Type B pancreatic cell (in vitro differentiated cells): Measurements from ENCODE around the gene SAMD11. TPM values are rescaled to one million over a fixed set of nuclear protein-coding genes. Genes with fewer than 3 reads are reported as not detected.
A peak's percentile ranks its signal among the peaks of the same experiment; 100 is the strongest.

Source experiments
- DNase-seq: peaks from one replicate; pipeline ENCODE4 v3.0.0; 2021; ENCODE audit warnings: mixed read lengths; ENCODE audit not compliant: unreplicated experiment; ENCODE audit errors: extremely low spot score
- H3K27ac Mint-ChIP-seq: 2 replicates; pipeline ENCODE4 v1.8.0; 2021; ENCODE audit warnings: mild to moderate bottlenecking, mixed read lengths
- H3K27me3 Mint-ChIP-seq: 2 replicates; pipeline ENCODE4 v1.8.0; 2021; ENCODE audit warnings: mixed read lengths
- H3K36me3 Mint-ChIP-seq: 2 replicates; pipeline ENCODE4 v1.8.0; 2021; ENCODE audit warnings: mixed read lengths
- H3K4me1 Mint-ChIP-seq: one replicate; pipeline ENCODE4 v1.8.0; 2021; ENCODE audit warnings: mixed read lengths; ENCODE audit not compliant: unreplicated experiment
- H3K4me3 Mint-ChIP-seq: 2 replicates; pipeline ENCODE4 v1.8.0; 2021; ENCODE audit warnings: mild to moderate bottlenecking, mixed read lengths
- H3K9me3 Mint-ChIP-seq: 2 replicates; pipeline ENCODE4 v1.8.0; 2021; ENCODE audit warnings: mixed read lengths
- CTCF ChIP-seq: fragments of 200-600 bp; sonication (generic); conservative IDR thresholded peaks from 2 replicates; pipeline ENCODE4 v1.5.0; 2021; ENCODE audit warnings: antibody characterized with exemption, mild to moderate bottlenecking
- total RNA-seq: library from RNA; stranded (reverse); gene quantifications from 2 replicates; pipeline ENCODE4 v1.2.1, GENCODE V29; 2021; ENCODE audit warnings: low replicate concordance

The SAMD11 gene
- total RNA-seq, 1 donor from 2014 or later = 50.5 TPM

- peak; percentile 55 for DNase-seq
- TF ChIP-seq CTCF = no peak
- Mint-ChIP-seq H3K4me3 (no peak overlapping the region), H3K4me1 (no peaks in the 10 kb centered on the region), H3K9me3 (no peaks in the 10 kb centered on the region), H3K27ac (no peak overlapping the region), H3K36me3 (no peaks in the 10 kb centered on the region), H3K27me3 (peaks cover 53% of the 10 kb centered on the region)
Observed at GRCh38 chr1:899636-900317, 23.9 kb upstream of the SAMD11 start.

DNA sequence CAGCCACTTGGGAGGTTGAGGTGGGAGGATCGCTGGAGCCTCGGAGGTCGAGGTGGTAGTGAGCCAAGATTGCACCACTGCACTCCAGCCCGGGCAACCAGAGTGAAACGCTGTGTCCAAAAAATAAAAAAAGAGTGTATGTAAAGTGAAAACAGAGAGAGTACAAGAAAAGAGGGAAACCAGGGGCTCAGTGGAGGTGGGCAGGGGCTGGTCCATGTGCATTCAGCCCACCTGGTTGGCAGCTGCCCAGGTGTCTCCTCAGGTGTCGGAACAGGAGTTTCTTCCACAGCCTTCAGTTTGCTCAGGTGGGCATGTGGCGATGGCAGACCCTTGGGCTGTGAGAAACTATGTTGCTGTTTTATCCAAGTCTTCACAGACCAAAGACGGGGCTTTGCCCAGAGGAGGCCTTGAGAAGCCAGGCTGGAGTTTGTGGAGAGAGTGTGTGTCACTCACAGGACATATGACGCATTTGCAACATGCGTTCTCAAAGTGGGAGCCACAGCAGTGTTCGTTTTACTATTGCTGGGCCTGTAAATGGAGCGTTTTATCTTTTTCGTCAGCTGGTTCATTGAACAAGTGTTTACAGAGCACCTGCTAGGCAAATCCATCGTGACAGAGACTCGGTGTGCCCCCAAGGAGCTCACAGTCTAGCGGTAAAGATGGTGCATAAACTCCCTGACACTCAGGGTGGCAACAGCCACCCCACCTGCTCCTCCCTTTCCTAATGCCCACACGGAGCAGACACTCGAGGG is 22.4 kb upstream of the SAMD11 start:
- H3K27me3 Mint-ChIP-seq = peaks cover 49% of the 10 kb centered on the region

DNA sequence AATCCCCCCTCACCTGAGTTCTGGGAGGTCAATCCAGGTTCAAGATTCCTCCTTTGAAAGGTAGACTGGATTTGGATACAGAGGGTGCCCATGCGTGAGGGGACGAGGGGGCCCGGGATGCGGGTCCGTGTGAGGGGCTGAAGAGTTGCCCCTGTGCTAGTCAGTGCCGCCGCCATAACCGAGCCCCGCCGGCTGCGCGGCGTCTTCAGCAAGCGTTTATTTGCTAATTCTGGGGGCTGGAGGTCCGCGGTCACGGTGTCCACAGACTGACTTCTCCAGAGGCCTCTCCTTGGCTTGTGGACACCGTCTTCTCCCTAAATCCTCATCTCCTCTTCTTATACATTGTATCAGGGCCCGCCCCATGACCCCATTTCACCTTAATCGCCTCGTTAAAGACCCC is 20.9 kb upstream of the SAMD11 start:
- no peak overlapping the region for H3K27ac Mint-ChIP-seq
- no peaks in the 10 kb centered on the region for H3K36me3 Mint-ChIP-seq
- peaks cover 6% of the 10 kb centered on the region for H3K4me1 Mint-ChIP-seq
- no peak for TF ChIP-seq CTCF
- no peaks in the 10 kb centered on the region for H3K9me3 Mint-ChIP-seq
- DNase-seq = peak; percentile 62
- peaks cover 34% of the 10 kb centered on the region for H3K27me3 Mint-ChIP-seq
- no peak overlapping the region for H3K4me3 Mint-ChIP-seq

More for the DNA sequence above, 22.4 kb upstream of the SAMD11 start:
- peak; percentile 43 for DNase-seq
- no peaks in the 10 kb centered on the region for H3K9me3 Mint-ChIP-seq
- H3K4me3 Mint-ChIP-seq = no peak overlapping the region
- no peaks in the 10 kb centered on the region for H3K36me3 Mint-ChIP-seq
- no peak for TF ChIP-seq CTCF
- peak overlapping the region; percentile 39 for H3K27ac Mint-ChIP-seq
- peaks cover 6% of the 10 kb centered on the region for H3K4me1 Mint-ChIP-seq

DNA sequence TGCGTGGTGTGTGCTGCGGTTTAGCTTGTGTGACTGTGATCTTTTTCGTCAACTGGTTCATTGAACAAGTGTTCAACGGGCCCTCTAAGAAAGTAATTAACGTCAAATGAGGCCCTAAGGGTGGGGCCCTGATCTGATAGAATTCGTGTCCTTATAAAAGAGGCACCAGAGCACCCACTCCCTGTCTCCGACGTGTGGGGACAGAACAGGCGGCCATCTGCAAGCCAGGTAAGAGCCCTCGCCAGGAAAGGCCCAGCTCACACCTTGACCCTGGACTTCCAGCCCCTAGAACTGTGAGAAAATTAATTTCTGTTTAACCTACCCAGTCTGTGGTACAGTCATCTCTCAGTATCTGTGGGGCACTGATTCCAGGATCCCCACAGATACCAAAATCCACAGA is 20.4 kb upstream of the SAMD11 start:
- Mint-ChIP-seq H3K4me3 (peak overlapping the region; percentile 74), H3K36me3 (no peaks in the 10 kb centered on the region), H3K27me3 (peaks cover 34% of the 10 kb centered on the region), H3K4me1 (peaks cover 6% of the 10 kb centered on the region), H3K27ac (no peak overlapping the region), H3K9me3 (no peaks in the 10 kb centered on the region)
- no peak for TF ChIP-seq CTCF
- DNase-seq = no peak

DNA sequence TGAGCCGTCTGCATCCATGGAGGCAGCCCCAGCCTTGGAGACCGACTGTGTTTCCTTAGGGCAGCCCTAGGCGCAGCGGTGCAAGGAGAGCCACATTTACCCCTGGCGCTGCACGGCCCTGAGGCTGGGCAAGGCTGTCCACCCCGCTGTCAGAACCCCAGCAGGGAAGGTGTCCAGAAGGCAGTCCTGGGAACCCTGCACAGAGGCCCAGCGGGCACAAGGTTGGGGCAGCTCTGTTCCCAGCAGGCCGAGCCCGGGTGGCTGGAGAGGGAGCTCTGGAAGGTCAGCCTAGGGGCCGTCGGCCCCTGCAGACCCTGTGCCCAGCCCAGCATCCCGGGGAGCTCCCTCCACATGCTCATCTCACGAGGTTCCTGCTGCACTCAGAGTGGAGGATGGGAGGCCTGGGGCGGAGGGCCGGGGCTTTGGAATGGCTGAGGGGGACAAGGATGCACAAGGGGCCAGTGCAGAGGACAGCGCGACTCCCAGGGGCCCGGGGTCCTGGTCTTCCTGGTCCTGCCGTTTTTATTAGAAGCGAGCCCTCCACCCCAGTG is 19.9 kb upstream of the SAMD11 start:
- Mint-ChIP-seq H3K36me3 (no peaks in the 10 kb centered on the region), H3K4me3 (peak overlapping the region; percentile 74), H3K4me1 (peaks cover 6% of the 10 kb centered on the region), H3K9me3 (no peaks in the 10 kb centered on the region), H3K27ac (no peak overlapping the region), H3K27me3 (peaks cover 29% of the 10 kb centered on the region)
- DNase-seq = peak; percentile 67
- TF ChIP-seq CTCF = no peak
